K562 (cell line): Measurements from ENCODE around the gene PNPLA2. TPM values are rescaled to one million over a fixed set of nuclear protein-coding genes. Genes with fewer than 3 reads are reported as not detected.

ENCODE experiments used
- ATAC-seq: fragments of 200-7000 bp; cut with Tn5 transposase; 3 replicates; pipeline ENCODE4 v1.9.1; 2020; ENCODE audit warnings: moderate library complexity
- BruUV-seq: library from RNA; stranded (reverse); fragments of 400-500 nt; replicated peaks from 2 replicates; lab custom pipeline; 2021; lab: Mats Ljungman, UMichigan
- CTCF ChIA-PET: fragments of 300-600 bp; formaldehyde crosslinking; extraction: SDS; loops from one replicate; lab custom pipeline; 2021; ENCODE audit warnings: low intra/inter-chr PET ratio; lab: Yijun Ruan, JAX
- POLR2A ChIA-PET: fragments of 300-600, 350-650 bp; sonication (Branson Sonifier 250); formaldehyde crosslinking; extraction: SDS; loops from one replicate; lab custom pipeline; 2021; ENCODE audit warnings: antibody characterized with exemption, inconsistent platforms; lab: Yijun Ruan, JAX
- DNase-seq, 4 experiments: peaks; one replicate each; pipeline versions ENCODE4 v3.0.0 to v3.0.0-alpha.2; 2011 to 2018; ENCODE audit warnings: low spot score in 3 of 4, mixed read lengths in 3 of 4; ENCODE audit errors: extremely low read depth in 1 of 4
- FAIRE-seq: peaks from 2 replicates; lab custom pipeline; 2011; peaks lifted over from hg19 to GRCh38; lab: Jason Lieb, UNC
- H2AFZ ChIP-seq: 2 replicates; pipeline ENCODE4 v1.6.0; 2011; ENCODE audit warnings: low read depth, low read length, control low read depth, inconsistent platforms
- H3K27ac ChIP-seq: fragments of 200-600 bp; 3 replicates; pipeline ENCODE4 v1.8.0; 2011; ENCODE audit warnings: low read depth, mild to moderate bottlenecking, control low read depth, inconsistent platforms, low read length, moderate library complexity, mixed read lengths; ENCODE audit errors: extremely low read depth
- H3K27me3 ChIP-seq, 2 experiments: fragments of 300-600 bp in 1 of 2; 2 replicates in 1 of 2; 3 replicates in 1 of 2; pipeline versions ENCODE4 v1.6.0 to v1.8.0; 2011; ENCODE audit warnings: inconsistent platforms in 2 of 2, low read length in 2 of 2, mild to moderate bottlenecking in 1 of 2, mixed read lengths in 1 of 2, moderate library complexity in 1 of 2; ENCODE audit not compliant: control insufficient read depth in 2 of 2, insufficient read depth in 2 of 2
- H3K36me3 ChIP-seq: fragments of 300-600 bp; 3 replicates; pipeline ENCODE4 v1.8.0; 2011; ENCODE audit warnings: mild to moderate bottlenecking, low read length, inconsistent platforms; ENCODE audit not compliant: control insufficient read depth, insufficient read depth
- H3K4me1 ChIP-seq, 2 experiments: fragments of 200-600 bp in 1 of 2; replicated peaks in 1 of 2; 2 replicates in 1 of 2; 3 replicates in 1 of 2; pipeline versions ENCODE4 v1.5.1 to v1.8.0; 2011; ENCODE audit warnings: inconsistent platforms in 2 of 2, low read length in 2 of 2, mild to moderate bottlenecking in 1 of 2, mixed read lengths in 1 of 2, moderate library complexity in 1 of 2; ENCODE audit not compliant: control insufficient read depth in 2 of 2, insufficient read depth in 2 of 2
- H3K4me2 ChIP-seq: 2 replicates; pipeline ENCODE4 v1.6.1; 2011; ENCODE audit warnings: low read length, control low read depth, inconsistent platforms, mixed read lengths; ENCODE audit not compliant: insufficient read depth
- H3K4me3 ChIP-seq: fragments of 200-600 bp; sonication (generic), shearing (Covaris generic); 2 replicates; pipeline ENCODE4 v1.5.1; 2016; ENCODE audit warnings: control low read depth, inconsistent platforms
- H3K79me2 ChIP-seq: fragments of 200-600 bp; 3 replicates; pipeline ENCODE4 v1.8.0; 2011; ENCODE audit warnings: low read length, inconsistent platforms; ENCODE audit not compliant: control insufficient read depth, insufficient read depth
- H3K9ac ChIP-seq, 2 experiments: 2 replicates each; pipeline versions ENCODE4 v1.6.0 to v1.6.1; 2011; ENCODE audit warnings: low read depth in 2 of 2, low read length in 2 of 2, control low read depth in 1 of 2, inconsistent platforms in 1 of 2, mild to moderate bottlenecking in 1 of 2, mixed read lengths in 1 of 2; ENCODE audit not compliant: insufficient read depth in 1 of 2
- H3K9me1 ChIP-seq: one replicate; pipeline ENCODE4 v1.6.0; 2011; ENCODE audit warnings: inconsistent platforms, mild to moderate bottlenecking, low read length, moderate library complexity; ENCODE audit not compliant: control insufficient read depth, insufficient read depth
- H3K9me3 ChIP-seq: replicated peaks from 2 replicates; pipeline ENCODE4 v1.5.1; 2011; ENCODE audit warnings: low read depth, low read length, inconsistent platforms; ENCODE audit not compliant: control insufficient read depth, insufficient read depth
- H4K20me1 ChIP-seq: replicated peaks from 2 replicates; pipeline ENCODE4 v1.6.1; 2011; ENCODE audit warnings: low read length, inconsistent platforms, mixed read lengths; ENCODE audit not compliant: control insufficient read depth, insufficient read depth
- BCOR ChIP-seq: fragments of 450-650 bp; IDR thresholded peaks from 2 replicates; pipeline ENCODE4 v1.6.1; 2016
- CGGBP1 ChIP-seq: fragments of 250-450 bp; sonication (Bioruptor Pico); IDR thresholded peaks from 2 replicates; pipeline ENCODE4 v1.9.0; 2021; ENCODE audit warnings: mild to moderate bottlenecking
- CXXC5 ChIP-seq: fragments of 250-450 bp; sonication (Bioruptor Pico); IDR thresholded peaks from 2 replicates; pipeline ENCODE4 v1.8.0; 2022; ENCODE audit warnings: inconsistent platforms, mild to moderate bottlenecking, moderate library complexity
- NCOA4 ChIP-seq: fragments of 450-650 bp; IDR thresholded peaks from 2 replicates; pipeline ENCODE4 v1.6.1; 2018; ENCODE audit warnings: mild to moderate bottlenecking; ENCODE audit not compliant: partially characterized antibody
- NRF1 ChIP-seq, 2 experiments: fragments of 450-650 bp; IDR thresholded peaks in 1 of 2; conservative IDR thresholded peaks in 1 of 2; 2 replicates each; pipeline ENCODE4 v1.6.1; 2014; ENCODE audit warnings: mild to moderate bottlenecking in 2 of 2
- PHTF2 ChIP-seq: fragments of 250-450 bp; sonication (Bioruptor Pico); IDR thresholded peaks from 2 replicates; pipeline ENCODE4 v1.5.0; 2021; ENCODE audit warnings: mild to moderate bottlenecking
- POLR2G ChIP-seq: fragments of 200-400 bp; formaldehyde crosslinking; IDR thresholded peaks from 2 replicates; pipeline ENCODE4 v1.6.1; 2017; ENCODE audit warnings: low read depth, mild to moderate bottlenecking, antibody characterized with exemption, low read length, moderate library complexity
- RBBP5 ChIP-seq: fragments of 200-600 bp; sonication (generic); IDR thresholded peaks from 2 replicates; pipeline ENCODE4 v1.6.1; 2012; ENCODE audit warnings: borderline replicate concordance, mild to moderate bottlenecking, low read length, control low read depth, inconsistent platforms; ENCODE audit not compliant: insufficient read depth, poor library complexity, severe bottlenecking
- RBFOX2 ChIP-seq: fragments of 200-400 bp; formaldehyde crosslinking; IDR thresholded peaks from 2 replicates; pipeline ENCODE4 v1.6.1; 2017; ENCODE audit warnings: low read depth, mild to moderate bottlenecking, low read length, moderate library complexity
- RBM14 ChIP-seq: fragments of 200-400 bp; formaldehyde crosslinking; IDR thresholded peaks from 2 replicates; pipeline ENCODE4 v1.6.1; 2018; ENCODE audit warnings: low read depth, mild to moderate bottlenecking, low read length, moderate library complexity, borderline replicate concordance; ENCODE audit not compliant: insufficient read depth
- RNF2 ChIP-seq: sonication (generic); IDR thresholded peaks from 2 replicates; pipeline ENCODE4 v1.6.1; 2016
- ZBTB17 ChIP-seq: fragments of 450-650 bp; formaldehyde crosslinking; IDR thresholded peaks from 2 replicates; pipeline ENCODE4 v1.4.0; 2020; ENCODE audit warnings: mild to moderate bottlenecking
- WGBS: fragments of 100-300 bp; shearing (Covaris generic); methylation state at CpG from one replicate; pipeline ENCODE4 v1.1.6; 2016; ENCODE audit warnings: low coverage, mixed read lengths; ENCODE audit not compliant: insufficient coverage; ENCODE audit errors: missing lambda C conversion rate; 5-methylcytosine and 5-hydroxymethylcytosine counted together
- in situ Hi-C: fragments of 300-500 bp; cut with MboI; formaldehyde crosslinking; loops from 4 replicates; pipeline ENCODE4 v1.15.0; 2018; ENCODE audit warnings: inconsistent platforms, mixed read lengths
- intact Hi-C: fragments of 100-400 bp; cut with micrococcal nuclease; formaldehyde crosslinking; loops from 2 replicates; pipeline ENCODE4 v1.14.2; 2022
- polyA plus RNA-seq, 8 experiments: library from polyadenylated mRNA; depleted of rRNA in 4 of 8; stranded (reverse) in 5 of 8; unstranded in 3 of 8; fragments of >200 nt; fragmentation: Nextera tagmentation in 2 of 8; fragmentation: Illumina TruSeq in 1 of 8; extraction: Ambion mirVana in 2 of 8; extraction: Trizol in 1 of 8; gene quantifications; 2 replicates each; pipeline versions ENCODE4 v1.2.1 to v1.2.3, GENCODE V29; 2011 to 2014; ENCODE audit warnings: inconsistent platforms in 1 of 8, missing spikeins in 1 of 8
- total RNA-seq, 7 experiments: library from RNA; depleted of rRNA in 6 of 7; stranded (reverse); fragments of >200 nt in 6 of 7; fragmentation: Illumina TruSeq in 2 of 7; extraction: Trizol in 2 of 7; gene quantifications; 2 replicates each; pipeline versions ENCODE4 v1.2.1 to v1.2.3, GENCODE V29; 2011 to 2021; ENCODE audit warnings: low replicate concordance in 1 of 7

The PNPLA2 gene
- total and polyA plus RNA-seq, 9 of the 15 experiments (the other 6 are each of a cell fraction or from before 2014, with no cell fraction given), result 0.39 to 87.1 (median 8.4) TPM

GRCh38 chr11:798093-798713 is 20.5 kb upstream of the PNPLA2 start, which contains the start of gene SLC25A22 (continued):
- TF ChIP-seq PHTF2 (CRISPR knock-in tag) (no peak), BCOR (0 out of 2 replicates have a peak, but pooled peaks have one; percentile 11), CXXC5 (peak; percentile 64; the same call in 1 of the 2 replicates), NRF1 (conservative IDR thresholded peaks at IDR 0.05 in 1 of 2, IDR thresholded peaks at IDR 0.05 in 1 of 2) (0 out of 4 replicates have a peak, but pooled peaks of 1 of the 2 experiments have one; percentile 4), ZBTB17 (CRISPR knock-in tag) (no peak), NCOA4 (no peak)
- TF ChIP-seq, all 486 proteins: peak for 58

GRCh38 chr11:799641-800316 is 18.9 kb upstream of the PNPLA2 start:
- H3K9me3 ChIP-seq, result no peaks in the 10 kb centered on the region
- BruUV-seq, result no TSS peak
- WGBS, result 94% methylated on average over 21 of the region's 32 CpGs
- H2AFZ ChIP-seq, result no peak overlapping the region
- peaks cover 34% of the 10 kb centered on the region for H3K79me2 ChIP-seq
- H3K27ac ChIP-seq, result no peak overlapping the region
- POLR2A ChIA-PET, result interaction anchor here (1.1 to 1.9 kb wide), 2 partner anchors 10 to 32 kb away, joined by 4 to 6 read pairs; partner anchors contain the start of gene RPLP2
- H3K9ac ChIP-seq, result no peak overlapping the region; a peak in 1 of 4 replicates
- no peak overlapping the region for H3K4me3 ChIP-seq
- FAIRE-seq, result no peak
- H3K36me3 ChIP-seq, result peaks cover 39% of the 10 kb centered on the region; the same call in 1 of the 3 replicates
- H3K4me2 ChIP-seq, result no peak overlapping the region
- H4K20me1 ChIP-seq, result no peaks in the 10 kb centered on the region
- intact Hi-C loops, result loop anchor here (5.0 to 10.0 kb wide), 2 partner anchors 72 to 235 kb away; partner anchors contain the start of genes LMNTD2 and RASSF7
- DNase-seq, result no peak
- CTCF ChIA-PET, result no interaction called here
- TF ChIP-seq RNF2 (no peak), RBBP5 (no peak), RBM14 (0 out of 2 replicates have a peak, but pooled peaks have one; percentile 37), RBFOX2 (peak; percentile 37; the same call in 1 of the 2 replicates), CGGBP1 (CRISPR knock-in tag) (no peak), POLR2G (peak; percentile 21; the same call in 1 of the 2 replicates)
- TF ChIP-seq, all 486 proteins: peak for 3
- no peak for ATAC-seq
- in situ Hi-C loops, result no loop called here
- Histone ChIP-seq H3K27me3 (no peaks in the 10 kb centered on the region), H3K4me1 (peaks cover 11 to 97% of the 10 kb centered on the region in 2 experiments), H3K9me1 (no peaks in the 10 kb centered on the region)
